ENCODE results near the gene ZNF619. TPM values are rescaled to one million over a fixed set of nuclear protein-coding genes. Genes with fewer than 3 reads are reported as not detected.

Gene ZNF619
- total and polyA plus RNA-seq, 2 of the 4 experiments (the other 2 are of a cell fraction): 2.0 to 4.8 TPM

DNA sequence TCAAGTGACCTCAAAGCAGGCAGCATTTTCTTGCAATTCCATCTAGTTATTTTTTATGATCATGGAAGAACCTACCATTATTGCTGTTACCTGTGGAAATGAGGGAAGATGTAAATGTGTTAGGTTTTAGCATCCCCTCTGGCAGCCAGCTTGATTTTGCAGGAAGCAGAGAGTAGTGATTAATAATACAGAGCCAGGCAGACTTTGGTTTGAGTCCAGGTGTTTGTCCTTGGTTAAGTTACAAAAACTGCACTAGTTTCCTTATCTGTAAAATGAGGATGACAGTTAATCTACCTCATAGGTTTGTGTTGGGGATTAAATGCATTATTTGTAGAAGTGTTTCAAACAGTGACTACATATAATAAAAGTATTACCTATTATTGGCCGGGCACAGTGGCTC, 41.1 kb downstream of the ZNF619 start:
- H3K56ac ChIP-seq (ENCODE audit: extremely low read depth, insufficient read depth, low read length): no peak overlapping the region
- H2BK20ac ChIP-seq (ENCODE audit: low read depth, low read length): no peak overlapping the region
- H4K5ac ChIP-seq (ENCODE audit: low read depth, low read length): no peak overlapping the region
- H3K36me3 ChIP-seq (ENCODE audit: control insufficient read depth, insufficient read depth, low read length): no peaks in the 10 kb centered on the region
- no peak overlapping the region for H3K18ac ChIP-seq (ENCODE audit: low read depth, low read length)
- H2BK15ac ChIP-seq (ENCODE audit: low read depth, low read length): no peak overlapping the region
- in situ Hi-C loops (cut with MboI; ENCODE audit: low sequenced_read_pairs) (no loop called here), intact Hi-C loops (cut with micrococcal nuclease) (no loop called here), dilution Hi-C loops (cut with HindIII; ENCODE audit: low sequenced_read_pairs, unreplicated experiment) (no loop called here)
- ChIA-PET POLR2A (ENCODE audit: unreplicated experiment) (no interaction called here), CTCF (no interaction called here)
- H4K20me1 ChIP-seq (ENCODE audit: insufficient read depth, low read length): no peaks in the 10 kb centered on the region
- no peak overlapping the region for H2AFZ ChIP-seq (replicated peaks; ENCODE audit: low read length, poor library complexity)
- no peaks in the 10 kb centered on the region for H3K27me3 ChIP-seq (ENCODE audit: control insufficient read depth, insufficient read depth, low read length)
- BruUV-seq (replicated peaks): no TSS peak
- no peaks in the 10 kb centered on the region for H3K79me1 ChIP-seq (ENCODE audit: low read depth in 1 of 2, low read length in 2 of 2)
- no peak overlapping the region for H2AK9ac ChIP-seq (replicated peaks; ENCODE audit: low read depth, low read length, poor library complexity)
- no peak overlapping the region for H2AK5ac ChIP-seq (ENCODE audit: low read depth, low read length)
- no peak overlapping the region for H3K4ac ChIP-seq (ENCODE audit: low read depth, low read length)
- H3K9me3 ChIP-seq (ENCODE audit: control insufficient read depth, insufficient read depth, low read length): no peaks in the 10 kb centered on the region
- DNase-seq (no peak), ATAC-seq (ENCODE audit: low read depth) (no peak)
- no peak overlapping the region for H3K4me2 ChIP-seq (ENCODE audit: low read depth, low read length)
- no peak overlapping the region for H3K9ac ChIP-seq (ENCODE audit: low read depth, low read length)
- H3K4me1 ChIP-seq (ENCODE audit: control insufficient read depth, insufficient read depth, low read length): 0 out of 2 replicates have a peak, but pooled peaks cover 2% of the 10 kb centered on the region
- no peak overlapping the region for H3K14ac ChIP-seq (replicated peaks; ENCODE audit: low read depth, low read length)
- no peak overlapping the region for H2BK5ac ChIP-seq (ENCODE audit: low read depth, low read length, poor library complexity, severe bottlenecking)
- no peak overlapping the region for H2BK120ac ChIP-seq (ENCODE audit: low read depth, low read length)
- TF ChIP-seq RCOR1 (IDR thresholded peaks at IDR 0.05; ENCODE audit: insufficient replicate concordance, low read length) (no peak), USF2 (IDR thresholded peaks at IDR 0.05; ENCODE audit: low read depth, low read length) (no peak)
- H4K8ac ChIP-seq (ENCODE audit: low read depth in 2 of 2, low read length in 2 of 2): no peak overlapping the region
- no peak overlapping the region for H4K91ac ChIP-seq (ENCODE audit: insufficient read depth, low read depth, low read length)
- no CpG with 5 or more reads among the region's 1 CpG for WGBS, 2 experiments (ENCODE audit: extremely low coverage in 2 of 2, insufficient read length in 1 of 2)
- no peaks in the 10 kb centered on the region for H3K9me1 ChIP-seq (ENCODE audit: insufficient read depth, low read length)
- H3K23ac ChIP-seq (ENCODE audit: low read depth, low read length): no peak overlapping the region
- H3K27ac ChIP-seq (ENCODE audit: insufficient read depth, low read length): no peak overlapping the region
- no peak overlapping the region for H3K4me3 ChIP-seq (ENCODE audit: insufficient read depth, low read depth, low read length)
